ENCODE measurements around the gene VIM.

Gene VIM

DNA sequence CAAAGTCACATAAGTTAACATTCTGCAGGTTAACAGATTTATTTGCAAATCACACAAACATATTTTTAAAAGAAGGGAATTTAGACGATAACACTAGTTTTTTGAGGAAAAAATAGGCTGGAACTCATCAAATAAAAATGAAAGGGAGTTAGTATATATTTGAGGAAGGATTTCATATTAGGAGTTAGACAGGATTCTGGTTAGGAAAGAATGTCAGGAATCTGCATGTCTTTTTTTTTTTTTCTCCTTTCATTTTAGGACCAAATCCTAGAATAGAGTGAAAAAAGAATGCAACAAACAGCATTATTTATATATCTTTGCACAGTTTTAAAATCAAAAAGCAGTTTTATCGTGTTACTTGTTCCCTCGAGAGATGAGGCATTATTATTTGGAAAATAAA, 17.7 kb upstream of the VIM start:
- no peak for FAIRE-seq

DNA sequence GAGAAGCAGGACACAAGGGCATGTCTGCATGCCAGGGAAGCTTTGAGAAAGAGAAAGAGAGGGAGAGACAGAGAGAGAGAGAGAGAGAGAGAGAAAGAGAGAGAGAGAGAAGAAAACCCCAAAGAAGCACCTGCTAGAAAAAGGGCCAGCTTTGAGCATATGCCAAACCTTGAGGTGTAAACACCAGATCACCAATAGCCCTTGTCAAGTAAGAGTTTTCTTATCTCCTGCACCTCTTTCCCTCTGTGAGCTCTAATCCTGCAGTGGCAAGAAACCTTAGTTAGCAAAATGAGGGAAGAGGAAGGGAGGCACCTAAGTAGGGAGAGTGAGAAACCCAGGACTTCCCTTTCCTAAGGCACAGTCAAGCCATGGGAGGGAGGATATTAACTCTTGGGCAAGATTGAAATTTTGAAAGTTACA, 15.2 kb upstream of the VIM start:
- FAIRE-seq = no peak

- no peak for FAIRE-seq
Measured at GRCh38 chr10:17213646-17214349, 14.2 kb upstream of the VIM start.

GRCh38 chr10:17214526-17214925, 13.5 kb upstream of the VIM start:
- no peak for FAIRE-seq

- FAIRE-seq = no peak
Measured at GRCh38 chr10:17214971-17215781, 12.9 kb upstream of the VIM start.

DNA sequence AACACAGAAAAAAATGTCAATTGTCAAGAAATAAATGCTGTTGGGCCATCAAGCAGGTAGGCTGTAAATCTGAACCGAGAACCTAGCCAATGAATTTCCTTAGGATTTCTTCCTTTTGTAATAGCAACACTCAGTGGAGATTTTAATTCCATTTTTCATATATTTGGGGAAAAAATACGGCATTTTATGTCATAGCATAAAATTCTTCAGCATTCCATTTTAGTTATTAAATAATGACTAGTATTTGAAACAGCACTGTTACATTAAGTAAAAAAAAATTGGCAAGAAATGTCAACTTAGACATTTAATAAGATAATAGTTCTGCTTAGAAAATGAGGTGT, 12.3 kb upstream of the VIM start:
- no peak for FAIRE-seq

- FAIRE-seq = peak; percentile 92
Measured at GRCh38 chr10:17216217-17216900, 11.7 kb upstream of the VIM start.

DNA sequence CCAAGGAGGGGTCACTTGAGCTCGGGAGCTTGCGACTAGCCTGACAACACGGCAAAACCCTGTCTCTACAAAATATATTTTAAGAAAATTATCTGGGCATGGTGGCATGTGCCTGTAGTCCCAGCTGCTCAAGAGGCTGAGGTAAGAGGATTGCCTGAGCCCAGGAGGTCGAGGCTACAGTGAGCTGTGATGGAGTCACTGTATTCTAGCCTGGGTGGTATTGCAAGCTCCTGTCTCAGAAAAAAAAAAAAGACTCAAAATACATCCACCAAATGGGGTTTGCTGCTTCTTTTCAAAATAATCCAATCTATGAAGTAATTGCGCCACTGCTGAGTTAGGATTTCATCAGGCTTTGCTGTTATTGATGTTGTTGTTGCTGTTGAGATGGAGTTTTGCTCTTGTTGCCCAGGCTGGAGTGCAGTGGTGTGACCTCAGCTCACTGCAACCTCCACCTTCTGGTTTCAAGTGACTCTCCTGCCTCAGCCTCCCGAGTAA, 11.1 kb upstream of the VIM start:
- no peak for FAIRE-seq

- no peak for FAIRE-seq
Measured at GRCh38 chr10:17217631-17218232, 10.3 kb upstream of the VIM start.

DNA sequence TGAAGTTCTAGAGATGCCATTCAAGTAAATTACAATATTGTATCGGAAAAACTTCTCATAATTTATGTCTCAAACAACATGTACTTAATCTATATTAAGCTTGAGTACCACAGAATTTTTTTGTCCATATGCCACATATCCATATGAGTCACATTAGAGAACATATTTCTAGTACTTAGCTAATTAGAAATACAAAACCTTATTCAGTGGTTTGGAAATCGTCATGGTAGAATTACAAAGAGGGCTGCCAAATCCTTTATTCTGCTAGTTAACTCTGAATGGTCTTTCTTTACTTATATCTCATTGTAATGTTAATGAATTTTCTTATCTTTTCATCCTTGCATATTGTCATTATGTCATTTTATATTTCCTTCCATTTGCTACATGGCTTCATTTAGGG, 9.0 kb upstream of the VIM start:
- FAIRE-seq = no peak

DNA sequence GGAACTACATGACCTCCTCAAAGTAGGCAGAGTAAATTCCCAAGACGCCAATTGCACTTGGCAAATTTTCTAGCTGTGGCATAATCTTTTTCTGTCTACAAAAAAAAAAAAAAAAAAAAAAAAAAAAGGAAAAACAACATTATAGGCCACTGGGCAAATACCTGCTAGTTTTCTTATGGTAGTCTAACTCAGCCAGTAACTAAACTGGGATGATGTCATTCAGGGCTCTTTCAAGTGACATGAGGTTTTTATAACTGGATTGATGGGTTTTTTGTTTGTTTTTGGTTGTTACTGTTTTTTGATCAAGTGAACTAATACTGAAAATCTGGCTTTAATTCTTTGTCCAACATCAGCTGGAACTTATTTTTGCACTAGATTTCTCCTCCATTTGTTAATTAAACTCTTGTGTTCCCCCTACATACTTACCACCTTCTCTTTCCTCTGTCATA, 7.4 kb upstream of the VIM start:
- peak; percentile 9 for FAIRE-seq

DNA sequence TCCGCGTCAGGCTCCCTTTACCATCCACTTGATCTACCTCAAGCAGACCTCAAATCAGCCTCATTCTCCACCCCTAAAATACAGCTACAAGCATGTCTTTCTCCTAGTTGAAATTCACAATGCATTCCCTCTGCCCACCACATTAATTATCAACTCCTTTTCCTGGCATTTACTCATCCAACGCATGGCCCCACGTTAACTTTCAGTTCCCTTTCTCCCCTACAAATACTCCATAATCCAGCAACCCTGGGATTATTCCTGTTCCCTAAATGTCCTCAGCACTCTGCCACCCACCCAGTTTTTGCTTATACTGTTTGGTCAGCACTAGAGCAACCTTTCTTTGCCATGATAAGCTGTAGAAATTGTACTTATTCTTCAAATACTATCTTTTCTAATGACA, 5.7 kb upstream of the VIM start:
- FAIRE-seq = no peak

DNA sequence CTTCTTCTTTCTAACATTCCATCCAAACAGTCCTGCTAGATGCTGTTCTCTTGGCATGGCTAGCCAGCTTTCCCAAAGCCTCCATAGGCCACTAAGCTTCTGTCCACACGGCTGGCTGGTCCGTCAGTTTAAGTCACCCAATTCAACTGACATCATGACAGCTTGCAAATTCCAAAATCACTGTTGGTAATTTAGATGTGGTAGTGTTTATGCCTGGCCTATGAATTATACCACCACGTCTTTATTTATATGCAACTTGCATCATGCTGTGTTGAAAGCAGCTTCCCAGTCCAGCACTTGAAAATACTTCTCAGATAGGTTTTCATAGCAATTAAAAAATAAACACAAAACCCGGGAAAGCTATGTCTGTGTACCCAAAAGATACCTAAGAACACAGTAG, 2.2 kb upstream of the VIM start:
- no peak for FAIRE-seq

GRCh38 chr10:17226891-17227303, 1.1 kb upstream of the VIM start:
- no peak for FAIRE-seq

- FAIRE-seq = no peak
Measured at GRCh38 chr10:17227367-17228090, 512 bp upstream of the VIM start.

DNA sequence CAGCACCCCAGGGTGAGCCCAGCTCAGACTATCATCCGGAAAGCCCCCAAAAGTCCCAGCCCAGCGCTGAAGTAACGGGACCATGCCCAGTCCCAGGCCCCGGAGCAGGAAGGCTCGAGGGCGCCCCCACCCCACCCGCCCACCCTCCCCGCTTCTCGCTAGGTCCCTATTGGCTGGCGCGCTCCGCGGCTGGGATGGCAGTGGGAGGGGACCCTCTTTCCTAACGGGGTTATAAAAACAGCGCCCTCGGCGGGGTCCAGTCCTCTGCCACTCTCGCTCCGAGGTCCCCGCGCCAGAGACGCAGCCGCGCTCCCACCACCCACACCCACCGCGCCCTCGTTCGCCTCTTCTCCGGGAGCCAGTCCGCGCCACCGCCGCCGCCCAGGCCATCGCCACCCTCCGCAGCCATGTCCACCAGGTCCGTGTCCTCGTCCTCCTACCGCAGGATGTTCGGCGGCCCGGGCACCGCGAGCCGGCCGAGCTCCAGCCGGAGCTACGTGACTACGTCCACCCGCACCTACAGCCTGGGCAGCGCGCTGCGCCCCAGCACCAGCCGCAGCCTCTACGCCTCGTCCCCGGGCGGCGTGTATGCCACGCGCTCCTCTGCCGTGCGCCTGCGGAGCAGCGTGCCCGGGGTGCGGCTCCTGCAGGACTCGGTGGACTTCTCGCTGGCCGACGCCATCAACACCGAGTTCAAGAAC, 1.1 kb downstream of the VIM start:
- no peak for FAIRE-seq

GRCh38 chr10:17229717-17229966, 1.6 kb downstream of the VIM start:
- no peak for FAIRE-seq

- no peak for FAIRE-seq
Measured at GRCh38 chr10:17229967-17230682, 2.1 kb downstream of the VIM start.

DNA sequence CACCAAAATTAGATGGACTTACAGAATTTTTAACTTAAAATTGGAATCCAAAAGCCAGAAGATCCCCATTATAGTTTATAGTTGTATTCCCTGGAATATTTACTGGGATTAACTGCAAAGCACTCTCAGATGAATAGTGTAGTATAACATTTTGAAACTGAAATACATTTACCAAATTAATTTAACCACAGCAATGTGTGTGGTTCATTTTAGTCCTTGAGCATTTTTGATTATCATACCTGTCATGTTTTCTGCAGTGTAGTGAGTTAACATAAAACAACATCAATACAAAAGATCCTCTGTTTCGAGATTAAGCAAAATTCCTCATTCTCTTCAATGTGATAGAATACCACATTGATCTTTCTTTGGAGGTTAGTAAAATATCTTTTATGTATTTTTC, 3.7 kb downstream of the VIM start:
- no peak for FAIRE-seq

DNA sequence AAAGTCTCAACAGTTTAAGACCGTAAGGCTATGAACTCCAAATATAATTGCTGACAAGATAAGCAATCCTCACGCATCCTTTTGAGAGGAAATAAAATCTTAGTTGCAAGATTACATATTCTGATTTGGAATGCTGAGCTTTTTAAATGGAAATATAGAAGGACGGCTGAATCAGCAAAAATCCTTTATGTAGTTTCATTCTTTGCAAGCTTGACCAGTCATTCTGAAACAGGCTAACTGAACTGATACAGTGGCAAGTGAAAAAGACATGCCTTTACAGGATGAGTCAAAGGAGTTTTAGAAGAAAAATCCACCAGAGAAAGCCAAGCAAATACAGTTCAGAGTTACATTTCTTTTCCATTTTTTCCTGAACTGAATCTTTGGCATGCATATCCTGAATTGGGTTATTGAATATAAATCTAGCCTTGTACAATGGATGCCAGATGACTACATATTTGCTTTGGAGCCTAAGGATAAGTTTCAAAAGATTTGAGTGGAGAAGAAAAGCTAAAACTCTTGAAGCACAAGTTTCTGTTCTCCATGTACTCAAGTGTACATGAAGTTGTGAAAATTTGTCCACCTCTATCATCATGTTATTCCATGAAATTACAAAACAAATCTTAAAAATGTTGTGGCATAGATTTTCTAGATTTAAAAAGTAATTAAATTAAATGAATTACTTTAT, 4.4 kb downstream of the VIM start:
- no peak for FAIRE-seq
